Effector CD4-positive, alpha-beta T cell (primary cell): ENCODE results near the gene NUDT16.
"Not testable (repeated sequence)": the region's sequence is repeated elsewhere in the genome, so short reads cannot be mapped to it uniquely, and the experiment has no call there.

Experiments used
- DNase-seq: peaks from one replicate; pipeline ENCODE4 v3.0.0-alpha.2; 2020
- total RNA-seq: gene quantifications from one replicate; lab custom pipeline; 2026; lab: John Stamatoyannopoulos, UW

The NUDT16 gene
- total RNA-seq = 12.4 reads per million, percentile 36 among the genes with 10 or more reads in this experiment

GRCh38 chr3:131381445-131382291 lies at the start of gene NUDT16:
NUDT16 (plus strand) TSS chr3:131381774; CDS start chr3:131381805, 31 bp downstream.
- peak; percentile 89 for DNase-seq

GRCh38 chr3:131338948-131339640 lies 42.5 kb upstream of the NUDT16 start:
- DNase-seq = no peak

GRCh38 chr3:131341761-131342160 lies 39.8 kb upstream of the NUDT16 start:
- no peak for DNase-seq

GRCh38 chr3:131348911-131349310 lies 32.7 kb upstream of the NUDT16 start:
- no peak for DNase-seq

- DNase-seq = no peak
Observed at GRCh38 chr3:131349454-131349853, 32.1 kb upstream of the NUDT16 start.

- no peak for DNase-seq
Observed at GRCh38 chr3:131349946-131350347, 31.6 kb upstream of the NUDT16 start.

- no peak for DNase-seq
Observed at GRCh38 chr3:131350506-131350905, 31.1 kb upstream of the NUDT16 start.

- DNase-seq = no peak
Observed at GRCh38 chr3:131353016-131353877, 28.3 kb upstream of the NUDT16 start.

- no peak for DNase-seq
Observed at GRCh38 chr3:131353986-131354385, 27.6 kb upstream of the NUDT16 start.

- DNase-seq = no peak
Observed at GRCh38 chr3:131356006-131356595, 25.5 kb upstream of the NUDT16 start.

GRCh38 chr3:131357275-131357674 lies 24.3 kb upstream of the NUDT16 start:
- DNase-seq = no peak

- no peak for DNase-seq
Observed at GRCh38 chr3:131360191-131360755, 21.3 kb upstream of the NUDT16 start.

- not testable (repeated sequence) for DNase-seq
Observed at GRCh38 chr3:131361066-131361463, 20.5 kb upstream of the NUDT16 start.

- no peak for DNase-seq
Observed at GRCh38 chr3:131361464-131362421, 19.8 kb upstream of the NUDT16 start.

- no peak for DNase-seq
Observed at GRCh38 chr3:131363275-131363674, 18.3 kb upstream of the NUDT16 start.

- DNase-seq = no peak
Observed at GRCh38 chr3:131370935-131371687, 10.5 kb upstream of the NUDT16 start.

GRCh38 chr3:131371688-131372066 lies 9.9 kb upstream of the NUDT16 start:
- DNase-seq = no peak

GRCh38 chr3:131374741-131375140 lies 6.8 kb upstream of the NUDT16 start:
- no peak for DNase-seq

GRCh38 chr3:131380821-131381444 lies 641 bp upstream of the NUDT16 start:
- not testable (repeated sequence) for DNase-seq
